GDM1 (cell line): ENCODE results near the gene TRPM3.

Experiments used
- DNase-seq: peaks from one replicate; lab custom pipeline; 2025; lab: John Stamatoyannopoulos, UW

The TRPM3 gene

DNA sequence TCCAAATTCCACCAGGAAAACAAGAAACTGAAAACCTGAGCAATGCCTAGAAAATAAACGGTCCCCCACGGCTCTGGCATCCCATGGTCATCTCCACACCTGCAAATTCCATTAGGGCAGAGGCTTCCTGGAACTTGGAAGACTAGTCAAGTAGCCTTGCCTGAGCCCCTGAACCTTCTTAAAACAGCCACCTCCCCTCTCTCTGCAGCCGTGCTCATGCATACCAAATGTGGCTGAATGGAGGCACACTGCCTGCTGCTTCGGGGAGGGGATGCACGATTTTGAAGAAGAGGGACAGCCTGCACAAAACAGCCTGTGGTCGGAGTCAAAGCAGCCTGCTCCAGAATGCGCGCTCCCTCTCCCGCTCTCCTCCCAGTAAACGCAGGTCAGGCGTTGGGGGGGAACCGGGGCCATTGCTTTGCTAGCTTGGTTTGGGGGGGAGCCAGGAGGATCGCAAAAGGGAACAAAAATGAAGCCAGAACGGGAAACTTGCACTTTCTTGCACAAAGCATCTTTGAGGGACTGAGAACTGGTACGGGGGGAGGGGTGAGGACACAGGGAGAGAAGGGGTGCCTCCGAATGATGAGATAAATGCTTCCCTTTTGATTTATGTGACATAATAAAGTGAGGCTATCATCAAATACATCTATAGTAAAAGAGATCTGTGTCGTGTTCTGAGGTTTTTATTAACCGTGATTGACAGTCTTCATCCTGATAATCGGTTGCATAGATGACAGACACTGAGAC, at the start of gene TRPM3:
TRPM3 (minus strand) TSS at position 347 of the 747 bp plus-strand sequence; CDS start at position 80, 267 bp downstream.
- no peak for DNase-seq

GRCh38 chr9:71168418-71168817, 47.0 kb upstream of the TRPM3 start:
- DNase-seq: no peak

- DNase-seq: no peak
These were observed 40.7 kb upstream of the TRPM3 start for GRCh38 chr9:71162126-71162525.

DNA sequence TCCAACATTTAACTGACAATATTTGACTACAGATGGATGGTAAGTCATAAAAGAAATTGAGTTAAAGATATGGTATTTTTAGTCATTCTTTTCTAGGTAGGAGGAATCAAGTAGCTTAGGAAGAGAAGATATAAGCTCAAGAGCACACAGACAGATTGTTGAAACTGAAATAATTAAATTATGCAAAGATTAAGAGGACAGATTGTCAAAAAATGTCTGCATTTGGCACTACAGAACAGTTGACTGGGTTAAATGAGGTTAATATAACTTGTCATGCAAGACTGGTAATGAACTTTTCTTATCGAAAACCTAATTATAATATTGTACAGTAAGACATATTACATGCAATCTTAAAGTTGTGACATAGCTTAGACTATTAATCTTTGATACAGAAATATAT, 36.3 kb upstream of the TRPM3 start:
- no peak for DNase-seq

DNA sequence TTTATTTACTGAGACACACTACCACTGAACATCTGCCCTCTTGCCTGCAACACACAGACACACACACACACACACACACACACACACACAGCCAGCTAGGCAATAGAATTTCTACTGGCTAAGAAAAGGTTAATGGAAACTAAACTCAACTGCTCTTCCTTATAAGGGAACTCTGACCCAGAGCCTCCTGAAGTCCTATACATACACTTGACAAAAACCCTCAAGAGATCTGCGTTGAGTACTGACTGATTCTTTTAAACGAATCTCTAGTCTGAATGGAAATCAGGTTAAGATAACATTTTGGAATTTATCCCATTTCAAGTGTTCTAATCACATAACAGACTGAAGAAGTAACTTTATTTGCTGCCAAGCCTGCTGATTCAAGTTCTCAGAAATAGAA, 25.9 kb upstream of the TRPM3 start:
- no peak for DNase-seq

- no peak for DNase-seq
These were observed 25.1 kb upstream of the TRPM3 start for GRCh38 chr9:71146511-71146910.

GRCh38 chr9:71145179-71145578, 23.8 kb upstream of the TRPM3 start:
- no peak for DNase-seq

DNA sequence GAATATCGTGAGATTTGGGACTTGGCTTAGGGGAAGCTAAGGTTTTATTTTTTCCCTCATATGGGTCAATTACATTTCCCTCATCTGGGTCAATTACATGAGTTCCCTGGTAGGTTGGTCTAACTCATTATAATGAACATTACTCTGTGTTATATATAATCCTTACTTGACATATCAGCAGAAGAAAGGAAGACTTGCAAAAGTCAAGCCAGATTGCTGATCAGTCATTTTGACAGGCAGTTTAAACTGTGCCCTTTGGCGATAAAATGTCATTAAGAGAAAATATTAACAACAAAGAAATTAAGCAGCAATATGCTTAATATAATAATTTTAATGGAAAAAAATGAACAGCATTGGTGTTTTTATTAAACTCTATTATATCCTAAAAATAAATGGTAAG, 23.1 kb upstream of the TRPM3 start:
- no peak for DNase-seq

GRCh38 chr9:71136696-71137095, 15.3 kb upstream of the TRPM3 start:
- DNase-seq: no peak

GRCh38 chr9:71131145-71131544, 9.7 kb upstream of the TRPM3 start:
- DNase-seq: no peak

- DNase-seq: no peak
These were observed 9.1 kb upstream of the TRPM3 start for GRCh38 chr9:71130521-71130920.

DNA sequence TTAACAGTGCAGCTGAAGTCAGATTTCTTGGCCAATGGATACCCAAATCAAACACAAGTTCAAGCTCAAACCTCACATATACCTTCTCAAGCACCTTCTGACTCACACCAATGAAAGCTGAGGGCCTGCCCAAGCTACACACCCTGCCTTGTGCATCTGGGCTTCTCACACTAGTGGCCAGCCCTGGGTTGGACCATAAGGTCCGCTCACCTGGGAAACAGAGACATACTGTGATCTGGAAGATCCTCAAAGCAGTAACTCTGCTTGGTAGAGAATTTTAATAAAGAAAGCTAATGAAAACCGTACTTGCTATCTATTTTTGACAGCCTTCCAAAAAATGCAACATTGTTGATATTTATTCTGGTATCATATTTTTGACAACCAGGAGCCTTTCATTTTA, 7.4 kb upstream of the TRPM3 start:
- no peak for DNase-seq

- no peak for DNase-seq
These were observed 5.9 kb upstream of the TRPM3 start for GRCh38 chr9:71127301-71127700.

DNA sequence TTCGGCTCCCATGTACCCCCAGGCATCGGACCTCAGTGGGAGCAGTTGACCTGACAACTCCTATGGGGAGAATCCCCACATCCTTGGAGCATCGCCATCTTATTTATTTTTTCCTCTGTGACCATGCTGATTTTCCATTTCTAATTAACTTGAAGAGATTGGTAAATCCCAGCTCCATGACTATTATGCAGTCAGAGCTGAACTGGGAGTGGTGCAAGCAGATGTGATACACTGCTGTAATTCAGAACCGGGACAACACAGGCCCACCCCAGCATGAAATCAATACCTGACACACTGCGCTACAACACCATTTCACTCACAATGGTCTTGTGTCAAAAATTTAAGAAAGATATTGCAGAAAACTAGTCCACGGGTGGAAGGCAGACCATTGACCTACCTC, 1.0 kb upstream of the TRPM3 start:
- DNase-seq: no peak

- no peak for DNase-seq
These were observed 528 bp upstream of the TRPM3 start for GRCh38 chr9:71122022-71122275.

GRCh38 chr9:71120501-71121247, 747 bp downstream of the TRPM3 start:
- no peak for DNase-seq

GRCh38 chr9:71119746-71120145, 1.7 kb downstream of the TRPM3 start:
- no peak for DNase-seq

DNA sequence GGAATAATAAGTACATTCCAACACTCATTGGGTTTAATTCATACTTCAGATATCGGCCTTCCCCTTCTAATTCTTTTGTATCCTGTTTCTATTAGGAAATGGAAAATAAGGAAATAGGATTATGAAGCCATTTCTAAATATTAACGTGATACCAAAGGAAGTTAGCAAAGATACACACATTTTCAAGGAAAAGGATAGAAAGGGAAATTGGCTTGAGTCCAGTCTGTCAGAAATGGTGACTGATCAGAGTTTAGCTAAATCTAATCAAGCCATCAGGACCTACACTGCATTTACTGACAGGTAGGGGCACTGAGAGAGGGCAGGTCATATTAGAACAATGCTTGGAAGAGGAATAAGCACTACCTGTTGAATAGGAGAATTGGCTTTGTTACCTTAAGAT, 3.1 kb downstream of the TRPM3 start:
- DNase-seq: no peak

- no peak for DNase-seq
These were observed 5.9 kb downstream of the TRPM3 start for GRCh38 chr9:71115448-71115975.

GRCh38 chr9:71112866-71113265, 8.6 kb downstream of the TRPM3 start:
- DNase-seq: no peak

GRCh38 chr9:71108937-71109336, 12.5 kb downstream of the TRPM3 start:
- no peak for DNase-seq

DNA sequence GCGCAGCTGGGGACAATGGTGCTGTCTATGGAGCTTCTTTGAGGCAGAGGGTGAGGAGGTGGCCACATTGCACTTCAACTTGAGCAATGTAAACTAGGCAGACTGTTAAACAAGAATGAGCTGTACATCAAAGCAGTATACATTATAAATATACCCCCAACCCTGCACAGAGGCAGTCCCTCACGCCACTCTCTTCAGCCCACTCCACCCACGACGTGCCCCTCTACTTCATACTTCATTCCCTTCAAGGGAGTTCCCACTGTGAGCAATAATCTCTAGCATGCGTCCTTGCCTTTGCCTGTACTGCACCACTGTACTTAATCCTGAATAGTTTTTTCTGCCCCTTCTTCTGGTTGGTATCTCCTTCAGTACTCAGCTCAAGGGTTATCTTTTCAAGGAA, 14.4 kb downstream of the TRPM3 start:
- no peak for DNase-seq

GRCh38 chr9:71105192-71105591, 16.2 kb downstream of the TRPM3 start:
- no peak for DNase-seq

DNA sequence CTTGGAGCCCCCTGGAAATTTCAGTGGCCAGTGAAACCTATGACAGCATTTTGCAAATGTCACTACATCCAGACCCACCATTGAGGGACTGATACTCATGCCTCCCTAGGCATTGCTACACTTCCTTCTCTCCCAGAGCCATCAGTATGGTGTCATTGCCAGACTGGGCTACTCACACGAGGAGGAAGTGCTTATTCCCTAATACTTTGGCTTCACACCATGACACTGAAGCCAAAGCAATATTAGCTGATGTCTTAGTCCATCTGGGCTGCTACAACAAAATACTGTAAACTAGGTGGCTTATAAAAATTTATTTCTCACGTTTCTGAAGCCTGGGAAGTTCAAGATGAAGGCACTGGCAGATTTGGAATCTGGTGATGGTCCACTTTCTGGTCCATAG, 22.6 kb downstream of the TRPM3 start:
- DNase-seq: no peak
